ENCODE data around the gene DMD.

- TF ChIP-seq CTCF (IDR thresholded peaks at IDR 0.05) (no peak), POLR2A (IDR thresholded peaks at IDR 0.05) (no peak), EP300 (IDR thresholded peaks at IDR 0.05) (no peak)
Measured at GRCh38 chrX:32183066-32183465, 1028.3 kb downstream of the DMD start.

Measured in ovary (tissue), 3 donors.